Activated naive CD4-positive, alpha-beta T cell treated with Interleukin-2 at 50 U/mL for 16 hours (primary cell): Measurements from ENCODE around the gene GNA12.
A peak's percentile ranks its signal among the peaks of the same experiment; 100 is the strongest.
"Not testable (repeated sequence)": the region's sequence is repeated elsewhere in the genome, so short reads cannot be mapped to it uniquely, and the experiment has no call there.

Source experiments
- DNase-seq: peaks from one replicate; pipeline ENCODE4 v3.0.0-alpha.2; 2020

Gene GNA12

DNA sequence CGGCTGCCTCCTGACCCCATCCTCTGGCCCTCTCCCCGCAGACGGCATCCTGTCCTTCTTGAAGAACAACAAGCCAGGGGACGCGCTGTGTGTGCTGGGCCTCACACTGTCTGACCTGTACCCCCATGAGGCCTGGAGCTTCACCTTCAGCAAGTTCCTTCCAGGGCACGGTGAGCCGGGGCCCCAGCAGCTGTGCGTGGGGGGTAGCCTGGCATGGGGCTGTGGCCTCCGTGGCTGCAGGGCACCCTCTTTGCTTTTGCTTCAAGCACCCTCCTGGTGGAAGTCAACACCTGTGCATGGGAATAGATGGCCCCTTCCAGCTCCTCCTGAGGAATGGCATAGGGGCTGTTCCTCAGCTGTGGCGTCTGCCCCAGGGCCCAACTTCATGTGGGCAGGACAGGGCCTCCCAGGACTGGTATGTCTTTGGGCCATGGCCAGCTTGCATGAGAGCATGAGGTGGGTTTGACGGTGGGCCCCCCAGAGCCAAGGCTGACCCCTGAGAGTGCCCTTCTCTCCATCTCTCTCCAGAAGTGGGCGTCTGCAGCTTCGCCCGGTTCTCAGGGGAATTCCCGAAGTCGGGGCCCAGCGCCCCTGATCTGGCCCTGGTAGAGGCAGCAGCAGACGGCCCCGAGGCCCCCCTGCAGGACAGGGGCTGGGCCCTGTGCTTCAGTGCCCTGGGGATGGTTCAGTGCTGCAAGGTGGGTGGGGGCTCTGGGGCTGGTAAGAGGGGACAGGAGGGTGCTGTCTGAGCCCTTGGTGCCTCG, 135.4 kb downstream of the GNA12 start:
- no peak for DNase-seq

DNA sequence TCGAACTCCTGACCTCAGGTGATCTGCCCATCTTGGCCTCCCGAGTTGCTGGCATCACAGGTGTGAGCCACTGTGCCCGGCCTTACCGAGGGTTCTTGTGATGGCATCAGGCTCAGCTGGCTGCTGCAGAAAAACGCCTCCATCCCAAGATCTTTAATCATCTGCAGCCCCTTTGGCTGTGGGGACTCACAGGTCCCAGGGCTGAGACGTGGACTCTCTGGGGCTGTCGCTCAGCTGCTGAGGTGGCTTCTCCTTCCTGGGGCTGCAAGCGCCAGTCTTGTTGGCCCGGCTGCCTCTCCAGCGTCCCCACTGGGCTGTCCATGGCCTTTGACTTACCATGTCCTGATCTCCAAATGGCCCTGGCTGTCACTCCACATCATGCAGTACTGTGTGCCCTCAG, 136.1 kb downstream of the GNA12 start:
- no peak for DNase-seq

- no peak for DNase-seq
Measured at GRCh38 chr7:2707481-2707880, 136.6 kb downstream of the GNA12 start.

DNA sequence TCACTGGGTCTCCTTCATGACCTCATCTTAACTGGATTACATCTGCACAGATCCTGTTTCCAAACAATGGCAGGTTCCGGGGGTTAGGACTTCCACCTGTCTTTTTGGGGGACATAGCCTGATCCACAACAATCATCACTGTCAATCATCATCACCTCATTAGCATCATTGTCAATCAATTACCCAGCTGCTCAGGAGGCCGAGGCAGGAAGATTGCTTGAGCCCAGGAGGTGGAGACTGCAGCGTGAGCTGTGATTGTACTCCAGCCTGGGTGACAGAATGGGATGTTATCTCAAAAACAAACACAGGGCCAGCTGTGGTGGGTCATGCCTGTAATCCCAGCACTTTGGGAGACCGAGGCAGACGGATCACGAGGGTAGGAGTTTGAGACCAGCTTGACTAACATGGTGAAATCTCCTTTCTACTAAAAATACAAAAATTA, 137.4 kb downstream of the GNA12 start:
- no peak for DNase-seq

GRCh38 chr7:2705371-2706096, 138.6 kb downstream of the GNA12 start:
- no peak for DNase-seq

- DNase-seq, result no peak
Measured at GRCh38 chr7:2702594-2702957, 141.5 kb downstream of the GNA12 start.

DNA sequence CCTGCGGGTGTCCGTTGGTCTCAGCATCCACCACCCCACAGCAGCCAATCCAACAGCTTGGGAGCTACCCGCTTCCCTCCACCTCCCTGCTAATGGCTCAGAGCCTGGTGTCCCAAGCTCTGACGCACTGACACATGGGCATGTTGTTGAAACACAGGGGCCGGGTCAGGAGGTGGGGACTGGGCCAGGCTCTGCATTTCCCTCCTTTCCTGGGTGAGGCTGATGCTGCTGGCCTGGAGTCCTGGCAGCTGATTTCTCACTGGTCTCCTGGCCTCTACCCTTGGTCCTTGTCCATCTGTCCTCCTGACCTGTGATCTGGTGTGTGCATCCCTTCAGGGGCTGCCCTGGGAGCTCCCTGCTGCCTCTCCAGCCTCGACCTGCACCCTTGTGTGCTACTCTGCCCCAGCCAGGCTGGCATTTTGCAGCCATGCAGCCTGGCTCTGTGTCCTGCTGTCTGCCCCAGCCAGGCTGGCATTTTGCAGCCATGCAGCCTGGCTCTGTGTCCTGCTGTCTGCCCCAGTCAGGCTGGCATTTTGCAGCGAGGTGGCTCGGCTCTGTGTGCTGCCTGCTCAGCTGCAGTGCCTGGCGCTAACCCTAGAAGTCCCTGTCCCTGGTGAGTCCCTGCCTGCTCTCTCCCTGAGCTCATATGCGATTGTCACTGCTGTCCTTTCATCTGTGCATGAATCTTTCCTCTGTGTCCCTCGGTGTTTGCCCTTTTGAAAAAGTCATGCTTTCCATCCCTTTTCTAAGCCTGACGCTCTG, 142.1 kb downstream of the GNA12 start:
- DNase-seq, result no peak

DNA sequence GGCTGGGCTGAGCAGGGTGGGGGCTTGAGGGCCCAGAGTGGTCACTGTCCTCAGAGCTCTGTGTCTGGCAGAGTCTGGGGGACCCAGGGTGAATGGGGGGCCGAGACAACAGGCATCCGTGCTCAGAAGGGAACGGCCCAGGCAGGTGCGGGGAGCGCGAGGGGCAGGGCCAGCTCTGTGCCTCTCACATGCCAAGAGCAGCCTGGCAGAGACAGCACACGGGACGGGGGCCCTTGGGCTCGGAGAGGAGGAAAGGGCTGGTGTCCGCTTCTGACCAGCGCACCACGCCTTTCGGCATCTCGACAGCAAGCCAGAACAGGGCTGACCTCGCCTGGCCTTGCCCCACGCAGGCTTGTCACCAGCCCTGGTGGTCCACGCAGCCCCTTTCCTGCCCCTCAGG, 142.7 kb downstream of the GNA12 start:
- no peak for DNase-seq

DNA sequence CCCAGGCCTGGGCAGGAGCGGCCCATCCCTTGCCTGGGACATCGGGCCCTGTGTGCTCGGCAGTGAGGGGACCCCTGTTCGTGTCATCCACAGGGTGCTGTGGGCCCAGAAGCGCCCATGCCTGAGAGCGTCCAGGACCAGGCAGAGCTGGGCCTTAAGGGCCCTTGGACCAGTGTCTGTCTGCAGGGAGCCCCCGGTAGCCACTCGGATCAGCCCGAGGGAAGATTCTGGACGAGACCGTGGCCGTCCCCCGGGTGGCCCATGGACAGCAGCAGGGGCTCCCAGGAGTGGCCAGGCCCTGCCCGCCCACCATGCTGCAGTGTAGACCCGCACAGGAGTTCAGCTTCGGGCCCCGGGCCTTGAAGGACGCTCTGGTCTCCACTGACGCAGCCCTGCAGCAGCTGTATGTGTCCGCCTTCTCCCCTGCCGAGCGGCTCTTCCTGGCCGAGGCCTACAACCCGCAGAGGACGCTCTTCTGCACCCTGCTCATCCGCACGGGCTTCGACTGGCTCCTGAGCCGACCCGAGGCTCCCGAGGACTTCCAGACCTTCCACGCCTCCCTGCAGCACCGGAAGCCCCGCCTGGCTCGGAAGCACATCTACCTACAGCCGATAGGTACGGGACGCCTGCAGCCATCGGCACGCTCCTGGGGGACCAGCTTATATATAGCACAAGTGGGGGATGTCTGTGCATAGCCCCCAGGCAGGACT, 143.8 kb downstream of the GNA12 start:
- DNase-seq, result no peak

DNA sequence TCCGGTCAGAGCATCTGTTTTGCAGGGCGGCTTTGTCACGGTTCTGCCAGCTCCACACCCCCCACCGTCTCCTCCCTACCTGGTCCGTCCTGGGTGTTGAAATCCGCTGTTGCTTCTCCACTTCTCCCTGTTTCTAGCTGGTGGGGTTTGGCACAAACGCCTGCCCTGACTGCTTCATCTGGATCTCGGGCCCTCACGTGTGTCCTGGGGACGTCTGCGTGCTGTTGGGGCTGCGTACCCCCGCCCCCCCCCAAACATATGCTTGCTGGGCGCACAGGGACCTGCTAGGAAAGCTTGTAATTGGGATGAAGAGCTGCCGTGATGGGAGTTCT, 144.9 kb downstream of the GNA12 start:
- DNase-seq, result no peak

DNA sequence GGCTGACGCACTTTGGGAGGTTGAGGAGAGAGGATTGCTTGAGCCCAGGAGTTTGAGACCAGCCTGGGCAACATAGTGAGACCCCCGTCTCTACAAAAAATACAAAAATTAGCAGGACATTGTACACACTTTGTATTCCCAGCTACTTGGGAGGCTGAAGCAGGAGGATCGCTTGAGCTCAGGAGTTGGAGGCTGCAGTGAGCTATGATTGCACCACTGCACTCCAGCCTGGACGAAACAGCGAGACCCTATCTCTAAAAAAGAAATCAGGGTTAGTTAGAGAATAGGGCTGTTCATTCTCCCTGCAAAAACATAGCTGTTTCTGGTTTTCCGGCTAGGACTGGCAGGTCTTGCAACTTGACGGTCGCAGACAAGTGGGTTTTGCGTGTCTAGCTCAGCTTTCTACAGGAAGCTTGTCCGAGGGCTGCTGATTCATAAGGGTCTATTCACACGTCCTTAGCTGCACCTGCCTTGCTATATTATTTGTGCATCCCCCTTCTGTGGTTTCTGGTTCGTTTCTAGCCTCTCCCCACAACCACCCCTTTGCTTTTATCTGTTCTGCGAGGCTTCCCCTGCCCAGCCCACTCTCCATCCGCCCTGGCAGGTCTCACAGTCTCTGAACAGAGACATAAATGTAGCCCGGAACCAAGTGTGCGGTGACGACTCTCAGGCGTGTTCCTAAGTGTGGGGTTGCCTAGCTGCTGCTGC, 145.4 kb downstream of the GNA12 start:
- peak; percentile 54 for DNase-seq

DNA sequence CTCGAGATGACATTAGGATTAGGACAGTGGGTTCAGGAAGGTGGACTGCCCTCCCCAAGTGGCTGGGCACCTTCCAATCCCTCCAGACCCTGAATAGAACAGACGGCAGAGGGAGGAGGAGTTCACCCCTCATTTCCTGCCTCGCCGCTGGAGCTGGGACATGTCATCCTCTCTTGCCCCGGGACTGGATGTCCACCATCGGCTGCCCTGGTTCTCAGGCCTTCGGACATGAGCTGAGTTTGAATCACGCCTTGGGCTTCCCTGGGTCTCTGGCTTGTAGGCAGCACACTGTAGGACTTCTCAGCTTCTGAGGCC, 150.0 kb downstream of the GNA12 start:
- not testable (repeated sequence) for DNase-seq

DNA sequence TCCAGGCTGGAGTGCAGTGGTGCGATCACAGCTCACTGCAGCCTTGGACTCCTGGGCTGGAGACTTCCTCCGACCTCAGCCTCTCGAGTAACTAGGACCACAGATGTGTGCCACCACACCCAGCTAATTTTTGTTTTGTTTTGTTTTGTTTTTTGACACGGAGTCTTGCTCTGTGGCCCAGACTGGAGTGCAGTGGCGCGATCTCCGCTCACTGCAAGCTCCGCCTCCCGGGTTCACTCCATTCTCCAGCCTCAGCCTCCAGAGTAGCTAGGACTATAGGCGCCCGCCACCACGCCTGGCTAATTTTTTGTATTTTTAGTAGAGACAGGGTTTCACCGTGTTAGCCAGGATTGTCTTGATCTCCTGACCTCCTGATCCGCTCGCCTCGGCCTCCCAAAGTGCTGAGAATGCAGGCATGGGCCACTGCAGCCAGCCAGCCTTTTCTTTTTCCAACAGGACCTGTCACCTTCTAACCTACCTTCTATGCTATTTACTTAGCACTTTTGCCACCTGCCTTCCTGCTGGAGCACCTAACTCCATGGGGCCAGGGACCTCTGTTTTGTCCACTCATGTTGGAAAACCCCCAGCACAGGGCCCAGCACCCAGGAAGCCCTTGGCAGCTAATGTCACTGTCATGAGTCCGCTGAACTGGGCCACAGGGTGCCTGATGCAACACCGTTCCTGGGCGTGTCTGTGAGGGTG, 150.5 kb downstream of the GNA12 start:
- not testable (repeated sequence) for DNase-seq

DNA sequence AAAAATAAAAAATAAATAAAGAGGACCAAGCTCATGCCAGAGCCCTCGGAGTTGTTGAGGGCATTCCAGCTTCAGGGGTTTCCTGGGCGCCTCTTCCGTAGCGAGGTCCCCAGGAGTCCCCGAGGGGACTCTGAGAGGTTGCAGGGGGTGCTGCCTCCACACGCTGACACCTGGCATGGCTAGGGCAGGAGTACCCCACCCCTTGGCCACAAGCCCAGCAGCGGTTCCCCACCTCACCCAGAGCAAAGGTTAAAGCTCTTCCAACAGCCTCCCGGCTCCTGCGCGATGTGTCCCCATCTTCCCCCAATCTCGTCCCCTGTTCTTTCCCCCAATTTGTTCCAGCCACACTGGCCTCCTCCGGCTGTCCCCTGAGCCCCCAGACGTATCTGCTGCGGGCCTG, 151.6 kb downstream of the GNA12 start:
- DNase-seq, result no peak

DNA sequence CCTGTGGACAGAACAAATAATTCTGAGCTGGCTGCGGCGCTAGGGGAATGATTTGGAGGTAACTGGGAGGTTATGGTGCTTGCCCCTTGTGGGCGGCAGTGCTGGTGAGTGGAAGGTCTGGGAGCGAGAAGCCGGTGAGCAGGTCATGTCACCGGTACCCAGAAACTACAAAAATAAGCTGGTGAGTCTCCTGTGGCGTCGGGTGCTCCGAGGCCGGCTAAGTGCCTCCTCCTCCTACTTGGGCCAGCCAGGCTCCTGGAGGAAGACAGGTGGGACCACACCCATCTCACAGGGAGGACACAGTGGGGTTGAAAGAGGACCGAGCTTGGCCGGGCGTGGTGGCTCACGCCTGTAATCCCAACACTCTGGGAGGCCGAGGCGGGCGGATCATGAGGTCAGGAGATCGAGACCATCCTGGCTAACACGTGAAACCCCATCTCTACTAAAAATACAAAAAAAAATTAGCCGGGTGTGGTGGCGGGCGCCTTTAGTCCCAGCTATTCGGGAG, 152.1 kb downstream of the GNA12 start:
- DNase-seq, result not testable (repeated sequence)

DNA sequence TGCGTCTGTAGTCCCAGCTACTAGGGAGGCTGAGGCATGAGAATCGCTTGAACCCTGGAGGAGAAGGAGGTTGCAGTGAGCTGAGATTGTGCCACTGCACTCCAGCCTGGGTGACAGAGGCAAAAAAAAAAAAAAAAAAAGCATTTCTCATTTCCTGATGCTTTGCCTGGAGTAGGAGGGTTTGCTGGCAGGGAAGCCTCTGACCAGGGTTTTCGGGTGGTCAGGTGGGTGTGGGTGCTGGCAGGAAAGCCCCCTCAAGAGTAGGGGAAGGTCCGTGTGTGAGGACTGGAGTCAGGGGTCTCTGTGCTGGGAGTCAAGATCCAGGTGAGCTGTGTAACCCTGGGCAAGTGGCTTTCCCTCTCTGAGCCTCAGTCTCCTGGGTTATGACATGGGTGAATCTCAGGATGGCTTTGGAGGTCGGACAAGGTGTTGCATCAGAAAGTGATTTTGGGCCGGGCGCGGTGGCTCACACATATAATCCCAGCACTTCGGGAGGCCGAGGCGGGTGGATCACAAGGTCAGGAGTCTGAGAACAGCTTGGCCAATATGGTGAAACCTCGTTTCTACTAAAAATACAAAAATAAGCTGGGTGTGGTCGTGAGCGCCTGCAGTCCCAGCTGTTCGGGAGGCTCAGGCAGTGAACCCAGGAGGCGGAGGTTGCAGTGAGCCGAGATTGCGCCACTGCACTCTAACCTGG, 152.9 kb downstream of the GNA12 start:
- DNase-seq, result no peak

DNA sequence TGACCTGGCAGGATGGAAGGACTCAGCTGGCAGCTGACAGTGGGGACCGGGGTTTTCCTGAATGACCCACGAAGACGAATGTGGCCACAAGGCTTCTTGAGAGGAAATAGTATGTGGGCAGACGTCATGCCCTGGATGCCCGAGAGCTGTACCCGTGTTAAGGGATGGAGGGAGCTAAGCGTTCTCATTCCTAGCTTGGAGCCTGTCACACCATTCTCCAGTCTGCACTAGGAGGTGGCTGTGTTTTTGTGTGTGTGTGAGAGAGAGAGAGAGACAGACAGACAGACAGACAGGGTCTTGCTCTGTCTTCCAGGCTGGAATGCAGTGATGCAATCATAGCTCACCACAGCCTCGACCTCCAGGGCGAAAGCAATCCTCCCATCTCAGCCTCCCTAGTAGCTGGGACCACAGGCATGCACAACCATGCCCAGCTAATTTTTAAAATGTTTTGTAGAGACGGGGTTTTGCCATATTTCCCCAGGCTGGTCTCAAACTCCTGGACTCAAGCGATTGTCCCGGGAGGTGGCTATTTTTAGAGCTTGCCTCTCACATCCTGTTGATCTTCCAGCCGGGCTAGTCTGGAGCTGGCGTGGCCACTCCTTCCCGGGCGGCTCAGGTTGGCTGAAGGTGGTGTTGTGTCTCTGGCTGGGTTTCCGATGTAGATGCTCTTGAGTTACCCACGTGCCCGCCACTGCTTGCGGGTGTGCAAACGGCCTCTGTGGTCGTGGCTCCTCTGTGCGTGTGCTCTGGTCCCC, 154.0 kb downstream of the GNA12 start:
- no peak for DNase-seq

DNA sequence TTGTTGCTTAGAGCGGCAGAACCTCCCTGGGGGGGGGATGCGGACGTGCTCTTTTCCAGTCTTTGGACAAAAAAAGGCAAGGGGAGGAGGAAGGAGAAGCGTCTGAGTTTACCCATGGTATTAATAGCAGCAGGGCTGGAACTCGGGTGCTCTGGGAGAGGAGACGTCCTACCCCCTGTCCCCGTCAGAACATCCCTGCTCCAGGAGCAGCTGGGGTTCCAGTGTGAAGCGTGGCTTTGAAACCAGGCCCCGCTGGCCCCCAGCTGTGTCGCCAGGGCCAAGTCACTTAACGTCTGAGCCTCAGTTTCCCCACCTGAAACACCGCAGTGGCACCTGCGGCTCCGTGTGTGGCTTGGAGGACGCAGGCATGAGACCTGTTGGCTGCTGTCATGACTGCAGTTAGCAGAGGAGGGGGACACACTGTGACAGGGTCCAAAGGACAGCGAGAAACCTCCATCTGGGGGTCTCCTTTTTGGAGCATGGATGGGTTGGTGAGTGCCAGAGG, 154.7 kb downstream of the GNA12 start:
- DNase-seq, result no peak

- DNase-seq, result no peak
Measured at GRCh38 chr7:2688409-2689342, 155.4 kb downstream of the GNA12 start.
